HG03175 (cell line): ENCODE data around the gene TPGS1.
"Not testable (repeated sequence)": the region's sequence is repeated elsewhere in the genome, so short reads cannot be mapped to it uniquely, and the experiment has no call there.

ENCODE experiments used
- ATAC-seq: cut with Tn5 transposase; IDR thresholded peaks from one replicate; pipeline ENCODE4 v1.9.1; 2021; ENCODE audit warnings: mild to moderate bottlenecking, moderate library complexity; ENCODE audit not compliant: unreplicated experiment

TPGS1 gene

GRCh38 chr19:474126-475078 is 32.9 kb upstream of the TPGS1 start:
- ATAC-seq: no peak

GRCh38 chr19:475360-475759 is 31.9 kb upstream of the TPGS1 start:
- no peak for ATAC-seq

- no peak for ATAC-seq
Measured at GRCh38 chr19:478236-478903, 28.9 kb upstream of the TPGS1 start.

- no peak for ATAC-seq
Measured at GRCh38 chr19:478976-479375, 28.3 kb upstream of the TPGS1 start.

GRCh38 chr19:480016-480855 is 27.1 kb upstream of the TPGS1 start:
- ATAC-seq: no peak

- not testable (repeated sequence) for ATAC-seq
Measured at GRCh38 chr19:481100-481499, 26.2 kb upstream of the TPGS1 start.

GRCh38 chr19:482186-483041 is 24.9 kb upstream of the TPGS1 start:
- no peak for ATAC-seq

GRCh38 chr19:483332-484072 is 23.8 kb upstream of the TPGS1 start:
- no peak for ATAC-seq

- no peak for ATAC-seq
Measured at GRCh38 chr19:484494-484893, 22.8 kb upstream of the TPGS1 start.

- ATAC-seq: no peak
Measured at GRCh38 chr19:485077-485476, 22.2 kb upstream of the TPGS1 start.

GRCh38 chr19:485583-486236 is 21.6 kb upstream of the TPGS1 start:
- no peak for ATAC-seq

- ATAC-seq: peak; percentile 85
Measured at GRCh38 chr19:488505-489417, 18.5 kb upstream of the TPGS1 start.

GRCh38 chr19:489418-490196 is 17.7 kb upstream of the TPGS1 start:
- peak; percentile 11 for ATAC-seq

- ATAC-seq: no peak
Measured at GRCh38 chr19:491146-491741, 16.1 kb upstream of the TPGS1 start.

GRCh38 chr19:492091-492531 is 15.2 kb upstream of the TPGS1 start:
- ATAC-seq: no peak

GRCh38 chr19:493391-494170 is 13.7 kb upstream of the TPGS1 start:
- no peak for ATAC-seq
